GM18520 (cell line): ENCODE data around the gene DBH.

Experiments
- ATAC-seq: cut with Tn5 transposase; IDR thresholded peaks from one replicate; pipeline ENCODE4 v1.9.1; 2021; ENCODE audit not compliant: unreplicated experiment

DBH gene

DNA sequence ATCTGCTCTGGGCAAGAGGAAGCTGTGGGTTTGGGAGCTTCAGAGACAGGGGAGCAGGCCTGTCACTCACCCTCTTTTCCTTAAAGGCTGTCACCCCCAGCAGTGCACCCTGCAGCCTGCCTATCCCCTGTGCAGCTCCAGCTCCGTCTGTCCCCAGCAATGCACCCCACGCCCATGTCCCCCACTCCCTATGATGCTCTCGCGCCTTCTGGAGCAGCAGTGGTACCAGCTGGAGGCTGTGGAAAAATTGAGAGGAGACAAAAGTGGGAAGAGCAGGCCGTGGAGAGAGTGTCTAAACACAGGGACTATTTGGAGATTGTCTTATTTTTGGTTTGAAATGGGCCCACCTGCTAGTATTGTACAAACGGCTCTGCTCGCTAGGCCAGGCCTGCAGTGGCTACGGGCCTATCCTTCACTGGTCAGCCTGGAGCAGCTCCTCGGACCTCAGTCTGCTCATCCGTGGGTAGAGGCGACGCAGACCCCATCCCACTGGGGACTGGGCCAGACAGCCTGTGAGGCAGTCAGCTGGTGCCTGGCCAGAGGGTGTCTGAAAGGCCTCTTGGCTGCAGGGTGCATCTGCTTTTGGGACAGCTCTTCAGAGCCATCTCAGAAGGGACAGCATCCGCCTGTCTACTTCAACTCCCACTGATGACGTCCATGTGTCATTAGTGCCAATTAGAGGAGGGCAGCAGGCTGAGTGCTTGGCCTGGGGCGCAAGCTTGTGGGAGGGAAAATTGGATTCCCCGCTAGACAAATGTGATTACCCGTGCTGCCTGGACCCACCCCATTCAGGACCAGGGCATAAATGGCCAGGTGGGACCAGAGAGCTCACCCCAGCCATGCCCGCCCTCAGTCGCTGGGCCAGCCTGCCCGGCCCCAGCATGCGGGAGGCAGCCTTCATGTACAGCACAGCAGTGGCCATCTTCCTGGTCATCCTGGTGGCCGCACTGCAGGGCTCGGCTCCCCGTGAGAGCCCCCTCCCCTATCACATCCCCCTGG, at the start of gene DBH:
TSS of gene DBH (plus strand) at position 831 of the 999 bp plus-strand sequence. CDS start at position 840, 9 bp downstream.
- no peak for ATAC-seq

DNA sequence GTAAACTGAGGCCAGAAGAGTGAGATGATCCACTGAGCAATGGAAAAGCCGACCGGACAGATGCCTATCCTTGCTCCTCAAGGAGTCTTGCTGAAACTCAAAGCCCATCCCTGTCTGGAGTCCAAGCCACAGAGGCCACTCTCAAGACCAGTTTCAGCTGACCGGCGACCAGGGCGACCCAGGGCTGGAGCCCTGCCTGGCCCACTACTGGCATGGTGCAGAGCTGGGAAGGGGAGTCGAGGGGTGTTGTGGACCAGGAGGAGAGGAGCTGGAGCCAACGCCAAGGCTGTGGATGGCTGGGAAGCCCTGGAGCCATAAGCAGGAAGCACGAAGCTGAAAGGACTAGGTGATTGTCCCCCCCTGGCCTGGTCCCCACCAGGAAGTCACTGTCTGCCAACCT, 49.1 kb upstream of the DBH start:
- no peak for ATAC-seq

DNA sequence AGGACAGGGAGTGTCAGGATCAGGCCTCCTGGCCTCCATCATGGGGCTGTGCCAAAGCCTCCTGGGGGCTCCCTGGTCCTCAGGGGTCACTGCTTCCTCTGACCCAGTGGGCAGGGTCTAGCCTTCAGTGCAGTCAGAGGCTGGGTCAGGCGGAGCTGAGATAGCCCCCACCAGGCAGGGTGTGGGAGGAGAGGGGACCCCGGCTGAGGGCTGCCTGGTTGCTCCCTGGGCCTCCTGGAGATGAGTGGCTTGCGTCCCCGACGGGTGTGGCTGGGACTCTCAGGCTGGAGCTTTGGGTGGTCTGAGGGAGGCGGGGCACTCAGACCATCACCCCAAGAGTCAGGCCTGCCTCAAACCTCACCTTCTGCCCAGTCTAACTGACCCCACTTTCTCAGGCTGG, 48.7 kb upstream of the DBH start:
- ATAC-seq: no peak

DNA sequence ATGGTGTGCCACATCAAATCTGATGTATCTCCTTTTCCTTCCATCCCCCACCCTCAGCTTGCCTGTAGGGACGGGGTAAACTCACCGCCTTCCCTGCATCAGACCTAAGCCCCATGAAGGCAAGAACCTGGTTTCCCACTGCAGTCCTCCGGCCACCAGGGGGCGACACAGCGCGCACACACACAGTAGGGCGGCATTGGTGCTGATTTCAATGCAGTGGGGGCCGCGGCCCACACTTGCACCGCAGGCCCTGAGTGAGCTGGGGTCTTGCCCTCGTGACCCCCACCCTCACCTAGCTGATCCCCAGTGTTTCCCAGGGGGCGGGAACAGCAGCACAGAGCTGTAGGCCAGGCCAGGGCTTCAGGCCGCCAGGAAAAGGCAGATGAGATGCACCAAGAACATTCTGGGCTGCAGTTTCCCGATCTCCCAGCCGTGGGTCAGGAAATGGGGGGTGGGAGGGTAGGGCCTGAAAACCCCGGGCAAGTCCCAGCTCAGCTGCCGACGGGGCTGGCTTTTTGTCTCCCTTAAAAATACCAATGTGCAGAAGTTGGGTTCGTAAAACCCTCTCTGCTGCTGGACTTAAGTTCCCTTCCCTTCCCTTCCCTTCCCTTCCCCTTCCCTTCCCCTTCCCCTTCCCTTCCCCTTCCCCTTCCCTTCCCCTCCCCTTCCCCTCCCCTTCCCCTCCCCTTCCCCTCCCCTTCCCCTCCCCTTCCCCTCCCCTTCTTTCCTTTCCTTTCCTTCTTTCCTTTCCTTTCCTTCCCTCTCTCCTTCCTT, 46.5 kb upstream of the DBH start:
- ATAC-seq: no peak

DNA sequence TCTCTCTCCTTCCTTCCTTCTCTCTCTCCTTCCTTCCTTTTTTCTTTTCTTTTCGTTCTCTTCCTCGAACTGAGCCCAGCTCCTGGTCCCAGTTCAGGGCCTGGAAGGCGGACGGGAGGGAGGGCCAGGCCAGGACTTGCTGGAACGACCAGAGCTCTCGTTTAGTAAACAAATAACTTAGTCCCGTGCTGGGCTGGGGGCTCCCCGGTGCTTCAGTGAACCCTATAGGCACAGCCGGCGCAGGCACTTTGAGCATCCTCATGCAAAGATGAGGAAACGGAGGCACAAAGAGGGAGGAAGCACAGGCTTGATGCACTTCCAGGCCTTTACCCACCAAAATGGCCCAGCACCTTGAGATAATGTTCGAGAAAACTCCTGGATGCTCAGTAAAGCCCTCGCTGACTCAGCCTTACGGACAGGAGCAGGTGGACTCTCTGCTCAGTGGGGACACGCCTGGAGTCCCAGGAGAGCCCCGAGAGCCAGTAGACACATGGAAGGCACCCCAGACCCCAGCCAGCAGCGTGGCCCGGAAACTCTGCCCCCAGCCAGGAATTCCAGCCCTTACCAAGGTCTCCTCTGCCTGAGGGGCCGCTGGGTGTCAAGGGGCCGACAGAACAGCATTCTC, 45.8 kb upstream of the DBH start:
- ATAC-seq: no peak

DNA sequence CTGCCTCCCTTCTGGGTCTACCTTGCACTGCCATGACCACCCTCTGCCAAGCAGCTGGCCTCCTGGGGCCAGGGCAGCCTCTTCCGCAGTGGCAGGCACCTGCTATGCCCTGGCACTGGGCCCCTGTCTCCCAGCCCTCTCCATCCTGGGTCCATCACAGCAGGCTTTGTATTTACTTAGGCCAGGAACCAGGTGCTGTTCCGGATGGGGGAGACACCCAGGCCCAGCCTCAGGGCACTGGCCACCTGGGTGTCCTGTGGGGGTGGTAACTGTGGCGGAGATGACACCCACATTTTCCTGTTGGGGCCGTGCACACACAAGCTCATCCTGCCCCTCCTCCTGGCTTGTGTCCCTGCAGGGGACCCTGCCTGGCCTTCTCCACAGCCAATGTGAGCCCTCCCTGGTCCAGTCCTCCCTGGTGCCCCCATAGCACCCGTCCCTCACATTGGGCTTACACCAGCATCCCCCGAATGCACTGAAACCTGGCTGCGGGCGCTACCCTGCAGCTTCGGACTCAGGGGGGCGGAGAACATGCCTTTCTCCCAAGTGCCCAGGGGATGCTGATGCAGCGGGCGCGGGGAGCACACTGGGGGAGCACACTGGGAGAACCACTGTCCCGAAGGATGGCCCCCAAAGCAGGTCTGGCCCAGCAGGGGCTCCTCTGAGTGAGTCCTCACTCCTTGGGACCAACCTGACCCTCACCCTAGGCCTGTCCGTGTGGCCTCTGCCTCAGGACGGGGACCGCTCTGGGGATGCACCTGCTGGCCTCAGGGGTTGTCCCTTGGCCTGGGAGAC, 44.9 kb upstream of the DBH start:
- ATAC-seq: no peak

DNA sequence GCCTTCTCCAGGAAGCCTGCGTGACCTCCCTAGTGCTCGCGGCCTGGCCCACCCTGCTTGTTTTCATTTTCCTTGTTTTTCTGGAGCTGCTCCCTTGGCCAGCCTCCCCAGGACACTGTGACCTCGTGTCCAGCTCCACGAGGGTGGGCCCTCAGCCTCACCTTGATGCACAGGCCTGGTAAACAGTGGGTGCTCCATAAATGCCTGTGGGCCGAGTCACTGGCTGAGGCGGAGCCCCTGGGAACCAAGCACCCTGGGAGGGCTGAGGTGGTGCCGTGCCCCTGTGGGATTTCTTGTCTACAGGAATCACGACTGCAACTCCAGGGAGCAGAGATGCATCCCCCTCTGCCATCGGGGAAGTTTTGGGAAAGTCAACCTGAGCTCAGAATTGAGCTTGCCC, 44.2 kb upstream of the DBH start:
- no peak for ATAC-seq

DNA sequence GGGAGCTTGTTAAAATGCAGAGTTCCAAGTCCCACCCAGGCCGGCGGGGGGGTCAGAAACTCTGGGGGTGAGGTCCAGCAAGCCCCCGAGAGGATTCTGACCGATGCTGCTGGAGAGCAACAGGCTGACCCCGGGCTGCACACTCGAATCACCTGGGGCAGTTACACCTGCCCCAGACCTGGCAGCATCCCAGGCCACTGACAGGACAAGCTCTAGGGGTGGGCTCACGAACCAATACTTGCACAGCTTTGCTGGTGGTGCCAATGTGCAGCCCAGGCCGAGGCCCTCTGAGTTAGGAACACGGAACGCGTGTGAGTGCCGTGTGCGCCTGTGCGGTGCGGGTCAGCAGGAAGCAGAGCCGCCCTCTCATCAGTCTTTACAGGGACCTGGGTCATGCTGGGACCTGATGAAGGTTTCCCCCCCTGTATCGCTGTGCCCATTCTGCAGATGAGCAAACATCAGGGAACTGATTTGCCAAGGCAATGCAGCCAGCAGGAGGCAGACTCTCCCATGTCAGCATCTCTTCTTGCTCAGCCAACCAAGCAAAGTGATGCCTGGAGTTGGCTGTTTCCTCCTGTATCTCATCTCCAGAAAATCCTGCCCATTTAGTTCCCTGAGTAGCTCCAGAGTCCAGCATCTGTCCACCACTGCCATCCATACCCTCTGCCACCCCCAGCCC, 43.3 kb upstream of the DBH start:
- ATAC-seq: no peak

DNA sequence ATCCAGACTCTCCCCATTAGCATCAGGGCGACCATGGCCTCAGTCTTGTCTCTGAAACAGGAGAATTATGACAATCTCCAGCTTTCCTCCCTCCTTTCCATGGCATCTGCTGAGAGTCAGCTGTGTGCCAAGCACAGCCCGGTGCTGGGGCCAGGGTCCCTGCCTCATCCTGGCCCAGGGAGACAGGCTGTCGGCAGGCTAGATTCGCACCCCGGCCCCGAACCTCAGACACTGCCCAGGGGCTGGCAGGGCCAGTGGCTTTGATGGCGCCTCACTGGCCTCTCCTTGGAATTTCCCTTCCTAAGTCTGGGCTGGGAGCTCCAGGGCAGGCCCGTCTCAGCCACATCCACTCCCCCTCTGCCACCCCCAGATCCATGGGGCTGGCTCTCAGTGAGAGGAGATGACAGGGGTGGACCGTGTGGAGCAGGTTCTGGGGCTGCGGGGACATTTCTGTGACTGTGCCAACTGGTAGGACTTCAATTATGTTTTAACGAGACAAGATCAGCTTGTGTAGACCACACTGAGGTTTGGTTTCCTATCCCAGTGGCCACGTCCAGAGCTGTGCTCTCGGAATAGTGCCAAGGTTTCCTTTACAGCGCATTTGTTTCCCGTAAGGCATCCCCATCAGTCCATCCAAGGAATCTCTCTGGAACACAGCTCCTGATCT, 42.4 kb upstream of the DBH start:
- no peak for ATAC-seq

DNA sequence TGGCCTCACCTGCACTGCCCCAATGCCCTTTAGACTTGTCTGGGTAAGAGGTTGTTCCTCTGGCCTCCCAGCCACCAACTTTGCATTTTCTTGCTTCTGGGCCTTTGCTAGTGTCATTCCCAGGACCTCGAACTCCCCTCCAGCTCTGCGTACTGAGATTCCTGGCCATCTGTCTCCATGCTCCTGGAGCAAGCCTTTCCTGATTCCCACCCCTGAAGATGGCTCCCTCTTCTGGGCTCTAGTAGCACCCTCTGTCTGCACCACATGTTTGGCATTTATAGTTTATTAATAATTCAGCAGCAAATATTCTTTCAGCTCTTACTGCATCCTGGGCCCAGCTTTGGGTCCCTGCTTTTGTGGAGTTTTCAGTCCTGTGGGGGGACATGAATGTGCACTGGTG, 41.9 kb upstream of the DBH start:
- ATAC-seq: no peak

DNA sequence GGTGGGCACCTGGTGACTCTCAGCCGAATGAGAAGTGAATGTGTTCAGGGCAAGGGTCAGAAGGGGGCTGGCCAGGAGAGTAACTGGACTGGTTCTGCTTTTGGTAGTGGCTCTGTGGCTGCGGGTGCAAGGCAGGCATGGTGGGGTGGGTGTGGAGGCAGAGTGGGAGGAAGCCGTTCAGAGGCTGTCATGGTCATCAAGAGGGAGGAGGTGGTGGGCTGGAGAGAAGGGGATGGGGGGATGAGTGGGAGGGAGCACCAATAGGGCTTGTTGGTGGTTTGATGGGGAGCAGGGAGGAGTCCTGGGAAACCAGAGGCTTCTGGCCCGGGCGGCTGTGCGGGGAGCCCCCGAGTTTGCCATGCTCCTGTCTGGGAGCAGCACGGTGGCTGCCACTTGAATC, 40.3 kb upstream of the DBH start:
- no peak for ATAC-seq

DNA sequence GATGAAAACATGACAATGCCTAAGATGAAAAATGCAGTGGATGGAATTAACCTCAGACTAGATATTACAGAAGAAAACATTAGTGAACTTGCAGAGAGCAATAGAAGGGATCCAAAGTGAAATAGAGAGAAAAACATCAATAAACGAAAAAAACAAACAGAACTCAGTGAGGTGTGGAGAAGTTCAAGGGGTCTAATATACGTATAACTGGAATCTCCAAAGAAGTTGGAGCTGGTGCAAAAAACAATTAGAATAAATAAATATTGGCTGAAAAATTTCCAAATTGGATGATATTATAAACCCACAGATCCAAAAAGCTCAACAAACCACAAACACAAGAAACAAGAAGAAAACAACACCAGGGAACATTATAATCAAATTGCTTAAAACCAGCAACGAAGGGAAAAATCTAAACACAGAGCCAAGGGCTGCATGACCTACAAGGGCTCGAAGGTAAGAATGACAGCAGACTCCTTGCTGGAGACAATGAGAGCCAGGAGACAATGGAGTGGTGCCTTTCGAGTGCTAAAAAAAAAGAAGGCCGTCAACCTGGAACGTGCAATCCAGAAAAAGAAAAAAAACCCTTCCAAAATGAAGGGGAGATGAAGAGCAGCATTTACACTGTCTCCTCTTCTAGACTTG, 38.7 kb upstream of the DBH start:
- ATAC-seq: no peak

DNA sequence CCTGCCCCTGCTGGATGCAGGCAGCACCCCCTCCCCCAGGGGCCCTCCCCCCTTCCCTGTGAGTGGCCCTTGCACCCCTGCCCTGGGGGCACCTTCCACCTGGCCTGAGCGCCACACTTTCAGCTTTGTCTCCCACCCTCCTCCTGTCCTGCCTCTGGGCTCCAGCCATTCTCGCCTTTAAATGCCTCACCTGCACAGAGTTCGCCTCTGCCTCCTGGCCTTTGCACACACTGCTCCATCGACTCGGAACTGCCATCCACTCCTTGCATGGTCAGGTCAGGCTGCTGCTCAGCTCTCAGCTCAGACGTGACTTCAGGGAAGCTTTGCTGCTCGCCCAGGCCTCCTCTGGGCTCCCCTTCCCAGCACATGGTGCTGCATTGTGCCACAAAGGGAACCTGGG, 37.2 kb upstream of the DBH start:
- no peak for ATAC-seq

DNA sequence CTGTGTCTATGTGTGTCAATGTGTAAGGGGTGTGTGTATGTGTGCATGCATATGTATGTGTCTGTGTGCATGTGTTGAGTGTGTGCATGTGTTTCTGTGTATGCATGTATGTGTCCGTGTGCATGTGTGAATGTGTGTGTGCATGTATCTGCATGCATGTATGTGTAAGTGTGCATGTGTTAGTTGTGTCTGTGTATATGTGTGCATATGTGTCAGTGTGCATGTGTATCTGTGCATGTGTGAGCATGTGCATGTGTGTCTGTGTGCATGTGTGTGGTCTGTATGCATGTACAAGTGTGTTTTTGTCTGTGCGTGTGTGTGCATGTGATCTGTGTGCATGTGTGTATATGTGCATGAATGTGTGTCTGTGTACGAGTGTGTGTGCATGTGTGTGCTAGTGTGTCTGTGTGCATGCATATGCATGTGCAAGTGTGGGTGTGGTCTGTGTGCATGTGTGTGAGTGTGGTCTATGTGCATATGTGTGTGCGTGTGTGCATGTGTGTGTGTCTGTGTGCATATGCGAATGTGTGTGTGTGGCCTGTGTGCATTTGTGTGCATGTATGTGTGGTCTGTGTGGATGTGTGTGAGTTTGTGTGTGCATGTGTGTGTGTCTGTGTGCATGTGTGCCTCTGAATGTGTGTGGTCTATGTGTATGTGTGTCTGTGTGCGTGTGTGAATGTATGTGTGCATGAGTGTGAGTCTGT, 36.5 kb upstream of the DBH start:
- no peak for ATAC-seq

DNA sequence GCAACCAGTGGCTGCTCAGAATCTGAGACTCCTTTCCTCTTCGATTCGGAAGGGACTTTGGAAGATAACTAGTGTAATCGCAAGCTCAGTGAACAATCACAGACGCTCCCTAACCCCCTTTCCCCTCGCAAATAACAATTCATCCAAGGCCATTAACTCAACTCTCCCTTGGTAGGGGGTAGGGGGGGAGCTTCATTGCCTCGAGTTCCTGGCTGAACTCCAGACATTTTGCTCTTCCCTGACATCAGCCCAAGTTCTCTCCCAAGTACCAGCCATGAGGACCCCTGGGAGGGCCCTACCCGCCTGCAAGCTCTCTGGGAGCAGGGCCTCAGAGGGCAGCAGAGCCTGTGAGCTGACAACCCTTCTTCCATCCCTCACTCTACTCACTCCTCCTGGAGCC, 35.4 kb upstream of the DBH start:
- ATAC-seq: no peak

DNA sequence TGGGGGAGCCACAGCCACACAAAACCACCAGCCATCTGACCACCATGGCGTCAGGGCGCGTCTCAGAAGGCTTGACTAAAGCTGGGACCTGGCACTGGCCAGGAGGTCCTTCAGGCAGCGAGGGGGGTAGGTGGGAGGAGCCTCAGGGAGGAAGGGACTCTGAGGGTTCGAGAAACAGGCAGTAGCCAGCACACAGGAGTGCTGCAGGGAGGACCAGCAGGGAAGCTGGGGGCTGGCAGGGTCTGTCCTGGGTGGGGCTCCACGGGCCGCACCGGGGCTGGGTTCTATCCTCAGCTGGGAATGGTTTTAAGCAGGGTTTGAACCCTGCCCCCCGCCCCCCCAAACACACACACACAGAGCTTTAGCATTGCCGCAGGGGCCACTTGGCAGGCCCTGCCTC, 34.4 kb upstream of the DBH start:
- ATAC-seq: no peak

DNA sequence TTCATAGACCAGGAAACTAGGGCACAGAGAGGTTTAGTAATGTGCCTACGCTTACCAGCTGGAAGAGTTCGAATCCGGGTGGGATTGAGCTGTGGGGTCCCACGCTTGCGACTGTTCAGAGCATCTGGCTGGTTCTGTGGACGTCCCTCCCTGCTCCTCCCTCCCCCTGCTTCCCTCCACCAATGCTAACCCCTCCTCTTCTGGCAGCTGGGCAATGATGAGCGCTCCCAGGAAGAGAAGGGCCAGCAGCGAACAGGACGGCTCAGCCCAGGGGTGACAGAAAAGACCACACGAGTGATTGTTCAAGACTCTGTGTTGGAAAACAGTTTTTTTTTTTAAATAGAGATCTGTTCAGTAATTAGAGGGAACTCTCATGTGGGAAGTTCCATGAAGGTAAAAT, 33.9 kb upstream of the DBH start:
- no peak for ATAC-seq

DNA sequence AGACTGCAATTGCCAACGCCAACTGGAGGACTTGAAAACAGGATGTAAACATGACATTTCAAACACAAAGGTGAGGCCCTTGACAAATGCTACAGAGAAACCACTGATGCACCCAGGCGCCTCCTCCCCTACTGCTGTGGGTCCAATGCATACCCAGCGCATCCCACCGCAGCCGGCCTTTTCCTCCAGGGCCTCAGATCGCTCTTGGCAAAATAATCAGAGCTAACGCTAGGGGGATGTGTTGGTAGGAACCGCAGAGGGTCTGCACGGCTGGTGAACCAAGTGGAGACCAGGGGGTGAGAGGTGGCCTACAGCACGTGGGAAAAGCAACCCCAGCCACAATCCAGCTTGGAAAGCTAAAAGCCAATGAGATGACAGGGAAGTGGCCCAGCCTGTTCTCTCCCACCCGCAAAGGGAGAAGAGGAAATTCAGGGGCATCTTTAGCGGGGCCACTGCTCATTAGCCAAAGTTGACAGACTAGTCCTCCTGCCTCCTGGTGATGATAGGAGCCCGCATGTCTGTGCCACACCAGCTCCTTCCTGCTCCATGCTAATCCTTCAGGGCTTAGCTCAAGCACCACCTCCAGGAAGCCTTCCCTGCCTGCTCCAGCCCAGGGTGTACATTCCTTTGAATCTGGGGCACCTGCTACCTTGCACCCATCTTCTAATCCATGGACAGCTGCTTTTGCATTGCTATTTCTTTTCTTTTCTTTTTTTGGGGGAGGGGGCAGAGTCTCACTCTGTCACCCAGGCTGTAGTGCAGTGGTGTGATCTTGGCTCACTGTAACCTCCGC, 32.8 kb upstream of the DBH start:
- ATAC-seq: no peak
